ENCODE results near the gene TIMP3. TPM values are rescaled to one million over a fixed set of nuclear protein-coding genes. Genes with fewer than 3 reads are reported as not detected.

TIMP3 gene
- total RNA-seq, 1 experiment from 2014 or later: 3.3 TPM

GRCh38 chr22:32880893-32881596 is 79.5 kb downstream of the TIMP3 start (continued):
- no peak for TF ChIP-seq PRDM15 (CRISPR knock-in tag; IDR thresholded peaks at IDR 0.05)
- TF ChIP-seq E2F5 (CRISPR knock-in tag; IDR thresholded peaks at IDR 0.05): no peak
- TF ChIP-seq CBFB (CRISPR knock-in tag; IDR thresholded peaks at IDR 0.05; ENCODE audit: low read depth): no peak
- TF ChIP-seq ZNF425 (CRISPR knock-in tag; conservative IDR thresholded peaks at IDR 0.05): no peak
- TF ChIP-seq E2F4 (CRISPR knock-in tag; IDR thresholded peaks at IDR 0.05; ENCODE audit: borderline replicate concordance, low read depth): no peak
- no peak for TF ChIP-seq SMAD4 (CRISPR knock-in tag; IDR thresholded peaks at IDR 0.05)
- no peak for TF ChIP-seq RELA (CRISPR knock-in tag; IDR thresholded peaks at IDR 0.05; ENCODE audit: borderline replicate concordance)

- CTCF ChIA-PET: no interaction called here
- POLR2A ChIA-PET: interaction anchor here (0.7 kb wide), 1 partner anchor 350 kb away, joined by 3 read pairs; no protein-coding TSS in a partner anchor
- H3K27ac Mint-ChIP-seq: no peak overlapping the region
- DNase-seq (ENCODE audit: low spot score) (no peak), ATAC-seq (no peak)
- H3K27me3 Mint-ChIP-seq (ENCODE audit: low read depth): no peaks in the 10 kb centered on the region
- H3K4me1 Mint-ChIP-seq: peaks cover 4% of the 10 kb centered on the region; the same call in 1 of the 2 replicates
- TF ChIP-seq NFATC4 (CRISPR knock-in tag; IDR thresholded peaks at IDR 0.05) (no peak), SMAD4 (CRISPR knock-in tag; IDR thresholded peaks at IDR 0.05) (no peak), FOXJ3 (CRISPR knock-in tag; IDR thresholded peaks at IDR 0.05; ENCODE audit: borderline replicate concordance) (no peak), TEAD1 (CRISPR knock-in tag; IDR thresholded peaks at IDR 0.05) (no peak), MAX (CRISPR knock-in tag; IDR thresholded peaks at IDR 0.05) (no peak), CREB1 (CRISPR knock-in tag; IDR thresholded peaks at IDR 0.05) (no peak), CBFB (CRISPR knock-in tag; IDR thresholded peaks at IDR 0.05; ENCODE audit: low read depth) (no peak), MXD4 (CRISPR knock-in tag; IDR thresholded peaks at IDR 0.05; ENCODE audit: borderline replicate concordance) (no peak)
- no peak overlapping the region for H3K4me3 Mint-ChIP-seq
- H3K9me3 Mint-ChIP-seq: no peaks in the 10 kb centered on the region
- no peaks in the 10 kb centered on the region for H3K36me3 Mint-ChIP-seq
These were observed 80.9 kb downstream of the TIMP3 start for GRCh38 chr22:32882360-32882755.
